ENCODE results near the gene OR8K1.

GRCh38 chr11:56394381-56394780, 48.5 kb downstream of the OR8K1 start:
- no peak for TF ChIP-seq RAD21 (IDR thresholded peaks at IDR 0.05; ENCODE audit: low read length)
- no peak for TF ChIP-seq CTCF (IDR thresholded peaks at IDR 0.05)
- TF ChIP-seq FOSL2 (IDR thresholded peaks at IDR 0.05; ENCODE audit: borderline replicate concordance, low read depth) = no peak
- TF ChIP-seq USF2 (IDR thresholded peaks at IDR 0.05; ENCODE audit: borderline replicate concordance, low read depth, low read length) = no peak
- no peak for TF ChIP-seq JUND (IDR thresholded peaks at IDR 0.05)
- TF ChIP-seq RFX5 (IDR thresholded peaks at IDR 0.05; ENCODE audit: low read length) = no peak
- no peak for TF ChIP-seq SMC3 (IDR thresholded peaks at IDR 0.05; ENCODE audit: low read depth, low read length)
- TF ChIP-seq GABPA (IDR thresholded peaks at IDR 0.05; ENCODE audit: low read depth) = no peak
- TF ChIP-seq FOXJ3 (CRISPR knock-in tag; IDR thresholded peaks at IDR 0.05) = no peak
- no peak for TF ChIP-seq NRF1 (IDR thresholded peaks at IDR 0.05; ENCODE audit: low read depth, low read length)

Data from SK-N-SH (cell line).